ENCODE data around the gene MED4.

GRCh38 chr13:48120241-48120640, 25.3 kb upstream of the MED4 start:
- no peak for TF ChIP-seq POLR2AphosphoS5 (IDR thresholded peaks at IDR 0.05)
- no peak for TF ChIP-seq CTCF (IDR thresholded peaks at IDR 0.05)
- no peak for TF ChIP-seq POLR2A (IDR thresholded peaks at IDR 0.05)
